Calu3 (cell line): Measurements from ENCODE around the gene DPM3. TPM values are rescaled to one million over a fixed set of nuclear protein-coding genes. Genes with fewer than 3 reads are reported as not detected.

Experiments used
- BruUV-seq: library from RNA; stranded (reverse); fragments of 400-500 nt; replicated peaks from 2 replicates; lab custom pipeline; 2021; lab: Mats Ljungman, UMichigan
- CTCF ChIA-PET: fragments of 300-600 bp; sonication (Branson Sonifier 250); formaldehyde crosslinking; loops from one replicate; lab custom pipeline; 2022; ENCODE audit warnings: antibody characterized with exemption; lab: Charles Lee
- DNase-seq: peaks from one replicate; pipeline ENCODE4 v3.0.0; 2022
- H3K27ac Mint-ChIP-seq: one replicate; pipeline ENCODE4 v1.8.0; 2022; ENCODE audit warnings: mixed read lengths; ENCODE audit not compliant: unreplicated experiment
- H3K27me3 Mint-ChIP-seq: one replicate; pipeline ENCODE4 v1.8.0; 2022; ENCODE audit warnings: mixed read lengths; ENCODE audit not compliant: unreplicated experiment
- H3K36me3 Mint-ChIP-seq: one replicate; pipeline ENCODE4 v1.8.0; 2022; ENCODE audit warnings: mild to moderate bottlenecking, moderate library complexity, mixed read lengths; ENCODE audit not compliant: insufficient read depth, unreplicated experiment
- H3K4me1 Mint-ChIP-seq: one replicate; pipeline ENCODE4 v1.8.0; 2022; ENCODE audit warnings: mild to moderate bottlenecking, low read depth, mixed read lengths; ENCODE audit not compliant: unreplicated experiment
- H3K4me3 Mint-ChIP-seq: one replicate; pipeline ENCODE4 v1.8.0; 2022; ENCODE audit warnings: mild to moderate bottlenecking, low read depth, moderate library complexity, mixed read lengths; ENCODE audit not compliant: unreplicated experiment
- H3K9me3 Mint-ChIP-seq: one replicate; pipeline ENCODE4 v1.8.0; 2022; ENCODE audit warnings: low read depth, mixed read lengths; ENCODE audit not compliant: unreplicated experiment
- CTCF ChIP-seq: fragments of 200-600 bp; IDR thresholded peaks from one replicate; pipeline ENCODE4 v1.8.0; 2022; ENCODE audit warnings: antibody characterized with exemption; ENCODE audit not compliant: unreplicated experiment
- intact Hi-C: fragments of 100-400 bp; cut with micrococcal nuclease; formaldehyde crosslinking; loops from one replicate; pipeline ENCODE4 v1.10.0; 2022; ENCODE audit not compliant: unreplicated experiment
- total RNA-seq: library from RNA; stranded (reverse); gene quantifications from 2 replicates; pipeline ENCODE4 v1.2.3, GENCODE V29; 2022

DPM3 gene
- total RNA-seq, 1 experiment from 2014 or later, result 38.7 TPM

- no TSS peak for BruUV-seq
- Mint-ChIP-seq H3K9me3 (no peaks in the 10 kb centered on the region), H3K4me1 (peaks cover 41% of the 10 kb centered on the region), H3K4me3 (peak overlapping the region; percentile 86), H3K36me3 (peaks cover 85% of the 10 kb centered on the region), H3K27ac (peak overlapping the region; percentile 97), H3K27me3 (peaks cover 5% of the 10 kb centered on the region)
- CTCF ChIA-PET, result no interaction called here
- DNase-seq, result no peak
- intact Hi-C loops, result no loop called here
- TF ChIP-seq CTCF, result no peak
These were observed 3.6 kb downstream of the DPM3 start for GRCh38 chr1:155136748-155137147.

GRCh38 chr1:155135415-155136028 is 4.8 kb downstream of the DPM3 start, which contains the start of gene SLC50A1:
Gene SLC50A1, plus strand, starts transcription at chr1:155135852. Its CDS starts 60 bp downstream, at chr1:155135912.
- peak; percentile 99 for DNase-seq
- intact Hi-C loops, result no loop called here
- Mint-ChIP-seq H3K27me3 (no peaks in the 10 kb centered on the region), H3K27ac (peak within 1 kb of the TSS; percentile 97), H3K4me1 (peaks cover 53% of the 10 kb centered on the region), H3K9me3 (no peaks in the 10 kb centered on the region), H3K4me3 (peak within 1 kb of the TSS; percentile 86), H3K36me3 (peaks cover 96% of the 10 kb centered on the region)
- BruUV-seq, result no TSS peak
- peak; percentile 16 for TF ChIP-seq CTCF
- CTCF ChIA-PET, result interaction anchor here (0.5 to 1.7 kb wide), 8 partner anchors 10 to 1090 kb away, joined by 3 to 13 read pairs (median 4); no protein-coding TSS in a partner anchor

GRCh38 chr1:155134880-155135414 is 5.4 kb downstream of the DPM3 start:
- H3K27me3 Mint-ChIP-seq, result no peaks in the 10 kb centered on the region
- CTCF ChIA-PET, result interaction anchor here (0.5 to 1.7 kb wide), 7 partner anchors 9 to 139 kb away, joined by 3 to 13 read pairs (median 5); no protein-coding TSS in a partner anchor
- TSS peak; percentile 87 for BruUV-seq
- H3K4me1 Mint-ChIP-seq, result peaks cover 59% of the 10 kb centered on the region
- no peaks in the 10 kb centered on the region for H3K9me3 Mint-ChIP-seq
- intact Hi-C loops, result no loop called here
- peak; percentile 94 for DNase-seq
- H3K36me3 Mint-ChIP-seq, result peaks cover 96% of the 10 kb centered on the region
- TF ChIP-seq CTCF, result no peak
- H3K27ac Mint-ChIP-seq, result peak overlapping the region; percentile 97
- peak overlapping the region; percentile 86 for H3K4me3 Mint-ChIP-seq

GRCh38 chr1:155134322-155134721 is 6.0 kb downstream of the DPM3 start:
- Mint-ChIP-seq H3K9me3 (no peaks in the 10 kb centered on the region), H3K27ac (peak overlapping the region; percentile 97), H3K27me3 (no peaks in the 10 kb centered on the region), H3K4me1 (peaks cover 65% of the 10 kb centered on the region), H3K36me3 (peaks cover 96% of the 10 kb centered on the region), H3K4me3 (peak overlapping the region; percentile 86)
- CTCF ChIA-PET, result interaction anchor here (0.5 to 1.7 kb wide), 5 partner anchors 8 to 43 kb away, joined by 3 to 7 read pairs (median 5); no protein-coding TSS in a partner anchor
- no TSS peak for BruUV-seq
- TF ChIP-seq CTCF, result no peak
- no peak for DNase-seq
- intact Hi-C loops, result no loop called here
